HL-60 (cell line): ENCODE results near the gene DNASE1L2.

Experiments
- CTCF ChIP-seq: IDR thresholded peaks from one replicate; pipeline ENCODE4 v1.5.1; 2011; ENCODE audit warnings: low read length, control low read depth, inconsistent platforms; ENCODE audit not compliant: insufficient read depth
- REST ChIP-seq: IDR thresholded peaks from 2 replicates; pipeline ENCODE4 v1.6.1; 2012; ENCODE audit warnings: low read depth; ENCODE audit not compliant: insufficient replicate concordance

GRCh38 chr16:2232094-2232990, 3.9 kb upstream of the DNASE1L2 start:
- TF ChIP-seq REST (no peak), CTCF (no peak)
